PC-9 (cell line): ENCODE measurements around the gene MSH3. TPM values are rescaled to one million over a fixed set of nuclear protein-coding genes. Genes with fewer than 3 reads are reported as not detected.

Experiments
- BruUV-seq: library from RNA; stranded (reverse); fragments of 400-500 nt; replicated peaks from 2 replicates; lab custom pipeline; 2021; lab: Mats Ljungman, UMichigan
- CTCF ChIA-PET: fragments of 300-600 bp; sonication (Branson Sonifier 250); formaldehyde crosslinking; loops from one replicate; lab custom pipeline; 2022; ENCODE audit warnings: antibody characterized with exemption; lab: Charles Lee
- POLR2A ChIA-PET: fragments of 300-600 bp; sonication (Branson Sonifier 250); formaldehyde crosslinking; loops from one replicate; lab custom pipeline; 2022; ENCODE audit warnings: antibody characterized with exemption; ENCODE audit not compliant: unreplicated experiment; lab: Charles Lee
- DNase-seq, 2 experiments: peaks; one replicate each; pipeline versions ENCODE4 v3.0.0 to v3.0.0-alpha.2; 2015 to 2022; ENCODE audit warnings: mixed read lengths in 1 of 2
- H2AFZ ChIP-seq: fragments of 200-600 bp; sonication (generic); 2 replicates; pipeline ENCODE4 v1.8.1; 2017; ENCODE audit warnings: antibody characterized with exemption
- H3F3A ChIP-seq: fragments of 200-600 bp; sonication (generic); 2 replicates; pipeline ENCODE4 v1.8.1; 2017; ENCODE audit warnings: antibody characterized with exemption, mild to moderate bottlenecking, low read depth; ENCODE audit not compliant: insufficient read depth
- H3K27ac ChIP-seq: fragments of 200-600 bp; sonication (generic); 2 replicates; pipeline ENCODE4 v1.6.1; 2016; ENCODE audit warnings: mixed run types
- H3K27me3 ChIP-seq: fragments of 200-600 bp; sonication (generic); 2 replicates; pipeline ENCODE4 v1.6.1; 2016; ENCODE audit warnings: low read depth, mixed run types; ENCODE audit not compliant: insufficient read depth
- H3K36me3 ChIP-seq: fragments of 200-600 bp; sonication (generic); 2 replicates; pipeline ENCODE4 v1.6.1; 2016; ENCODE audit warnings: low read depth, mixed run types
- H3K4me1 ChIP-seq: fragments of 200-600 bp; sonication (generic); replicated peaks from 2 replicates; pipeline ENCODE4 v1.6.1; 2016; ENCODE audit warnings: mixed run types; ENCODE audit not compliant: insufficient read depth
- H3K4me2 ChIP-seq: fragments of 200-600 bp; sonication (generic); 2 replicates; pipeline ENCODE4 v1.6.1; 2017; ENCODE audit warnings: mixed run types
- H3K4me3 ChIP-seq: fragments of 200-600 bp; sonication (generic); 2 replicates; pipeline ENCODE4 v1.6.1; 2016; ENCODE audit warnings: mixed run types
- H3K79me2 ChIP-seq: fragments of 200-600 bp; sonication (generic); 2 replicates; pipeline ENCODE4 v1.6.1; 2017; ENCODE audit warnings: low read depth, mixed run types
- H3K9me2 ChIP-seq: fragments of 200-600 bp; sonication (generic); 2 replicates; pipeline ENCODE4 v1.8.1; 2017; ENCODE audit warnings: mild to moderate bottlenecking; ENCODE audit not compliant: insufficient read depth
- H3K9me3 ChIP-seq: fragments of 200-600 bp; sonication (generic); 2 replicates; pipeline ENCODE4 v1.8.1; 2016; ENCODE audit warnings: low read depth; ENCODE audit not compliant: insufficient read depth
- H4K20me1 ChIP-seq: fragments of 200-600 bp; sonication (generic); 2 replicates; pipeline ENCODE4 v1.8.1; 2017; ENCODE audit not compliant: insufficient read depth
- CTCF ChIP-seq: fragments of 200-600 bp; sonication (generic); conservative IDR thresholded peaks from 2 replicates; pipeline ENCODE4 v1.6.1; 2017; ENCODE audit warnings: mixed run types, antibody characterized with exemption, mild to moderate bottlenecking, moderate library complexity
- EZH2 ChIP-seq: fragments of 200-600 bp; sonication (generic); IDR thresholded peaks from 2 replicates; pipeline ENCODE4 v1.8.0; 2017; ENCODE audit warnings: antibody characterized with exemption, low read depth
- intact Hi-C: fragments of 100-400 bp; cut with micrococcal nuclease; formaldehyde crosslinking; loops from one replicate; pipeline ENCODE4 v1.10.0; 2022; ENCODE audit not compliant: unreplicated experiment
- total RNA-seq: library from RNA; stranded (reverse); gene quantifications from 2 replicates; pipeline ENCODE4 v1.2.3, GENCODE V29; 2021

Gene MSH3
- total RNA-seq, 1 experiment from 2014 or later = 16.9 TPM

- Histone ChIP-seq H3K36me3 (no peaks in the 10 kb centered on the region), H3K79me2 (no peaks in the 10 kb centered on the region), H3F3A (no peaks in the 10 kb centered on the region), H2AFZ (no peak overlapping the region), H3K9me2 (no peaks in the 10 kb centered on the region), H3K4me2 (no peak overlapping the region), H3K27me3 (no peaks in the 10 kb centered on the region), H3K27ac (no peak overlapping the region), H3K9me3 (no peaks in the 10 kb centered on the region), H3K4me3 (no peak overlapping the region), H3K4me1 (no peaks in the 10 kb centered on the region), H4K20me1 (no peaks in the 10 kb centered on the region)
- TF ChIP-seq CTCF (no peak), EZH2 (no peak)
- CTCF ChIA-PET = no interaction called here
- intact Hi-C loops = no loop called here
- BruUV-seq = no TSS peak
- no peak for DNase-seq
- POLR2A ChIA-PET = no interaction called here
Observed at GRCh38 chr5:80864706-80865435, 210.4 kb downstream of the MSH3 start.

DNA sequence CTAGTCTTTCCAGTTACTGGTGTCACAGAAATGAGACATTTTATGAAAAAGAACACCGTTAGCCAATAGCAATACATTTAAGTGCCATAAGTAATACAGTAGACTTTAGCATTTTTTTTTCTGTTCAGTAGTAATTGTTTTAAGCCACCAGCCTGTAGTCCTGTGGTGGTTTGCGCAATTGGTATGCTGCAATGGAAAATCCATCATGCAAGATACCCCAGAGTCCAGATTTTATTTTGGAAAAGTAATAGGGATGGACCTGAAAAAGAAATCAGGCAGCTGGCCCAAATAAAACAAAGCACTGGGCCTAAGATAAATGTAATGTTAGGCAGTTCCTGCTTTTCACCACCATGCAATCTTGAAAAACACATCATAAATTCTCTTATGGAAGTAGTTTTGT is 211.1 kb downstream of the MSH3 start:
- Histone ChIP-seq H3K4me2 (no peak overlapping the region), H4K20me1 (no peaks in the 10 kb centered on the region), H3K36me3 (no peaks in the 10 kb centered on the region), H3K27ac (no peak overlapping the region), H3K4me3 (no peak overlapping the region), H3K9me2 (no peaks in the 10 kb centered on the region), H2AFZ (no peak overlapping the region), H3K27me3 (no peaks in the 10 kb centered on the region), H3K79me2 (no peaks in the 10 kb centered on the region), H3K4me1 (no peaks in the 10 kb centered on the region), H3F3A (no peaks in the 10 kb centered on the region), H3K9me3 (no peaks in the 10 kb centered on the region)
- TF ChIP-seq CTCF = no peak
- TF ChIP-seq EZH2 = no peak
- CTCF ChIA-PET = no interaction called here
- DNase-seq = no peak
- intact Hi-C loops = no loop called here
- POLR2A ChIA-PET = no interaction called here
- no TSS peak for BruUV-seq

DNA sequence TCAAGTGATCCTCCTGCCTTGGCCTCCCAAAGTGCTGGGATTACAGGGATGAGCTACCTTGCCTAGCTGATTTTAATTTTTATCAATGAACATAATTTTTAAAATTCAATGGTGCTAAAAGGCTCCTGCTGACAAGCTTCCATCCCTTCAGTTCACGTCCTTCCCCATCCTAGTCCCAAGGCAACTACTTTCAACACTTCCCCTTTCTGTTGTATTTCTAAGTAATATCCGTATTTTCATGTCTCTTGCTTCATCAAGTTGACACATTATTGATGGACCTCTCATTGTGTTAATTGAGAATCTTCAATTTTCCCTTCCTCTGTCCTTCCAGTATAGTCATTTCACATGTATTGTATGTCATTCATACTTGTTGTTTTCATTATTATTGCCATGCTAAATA is 211.9 kb downstream of the MSH3 start:
- TF ChIP-seq EZH2 = no peak
- TF ChIP-seq CTCF = no peak
- POLR2A ChIA-PET = no interaction called here

More for the DNA sequence above, 211.9 kb downstream of the MSH3 start:
- Histone ChIP-seq H3K4me3 (no peak overlapping the region), H3K4me1 (no peaks in the 10 kb centered on the region), H3K36me3 (no peaks in the 10 kb centered on the region), H4K20me1 (no peaks in the 10 kb centered on the region), H3K79me2 (no peaks in the 10 kb centered on the region), H3K9me2 (no peaks in the 10 kb centered on the region), H3K27ac (no peak overlapping the region), H3K4me2 (no peak overlapping the region), H3K9me3 (no peaks in the 10 kb centered on the region), H3K27me3 (no peaks in the 10 kb centered on the region), H3F3A (no peaks in the 10 kb centered on the region), H2AFZ (no peak overlapping the region)
- DNase-seq = no peak
- intact Hi-C loops = no loop called here
- no TSS peak for BruUV-seq
- CTCF ChIA-PET = no interaction called here
